ENCODE data around the gene HMGCL. TPM values are rescaled to one million over a fixed set of nuclear protein-coding genes. Genes with fewer than 3 reads are reported as not detected.
"Not testable (repeated sequence)": the region's sequence is repeated elsewhere in the genome, so short reads cannot be mapped to it uniquely, and the experiment has no call there.

Gene HMGCL
- total RNA-seq, 2 donors from 2014 or later: 23.1 to 27.4 TPM

GRCh38 chr1:23801338-23801748 lies 23.9 kb downstream of the HMGCL start:
- DNase-seq (ENCODE audit: low spot score): no peak
- intact Hi-C loops (cut with DNase I): no loop called here

GRCh38 chr1:23800400-23801337 lies 24.6 kb downstream of the HMGCL start, which contains the start of gene GALE:
GALE (minus strand) TSS chr1:23800754; CDS start chr1:23799007, 1,747 bp downstream.
- intact Hi-C loops (cut with DNase I): no loop called here
- DNase-seq (ENCODE audit: low spot score): peak; percentile 99

- peak; percentile 87 for DNase-seq (ENCODE audit: low spot score)
- intact Hi-C loops (cut with DNase I): no loop called here
These were observed 25.4 kb downstream of the HMGCL start for GRCh38 chr1:23799570-23800399.

GRCh38 chr1:23799255-23799569 lies 26.0 kb downstream of the HMGCL start:
- no peak for DNase-seq (ENCODE audit: low spot score)
- intact Hi-C loops (cut with DNase I): no loop called here

GRCh38 chr1:23798662-23799142 lies 26.5 kb downstream of the HMGCL start:
- peak; percentile 75 for DNase-seq (ENCODE audit: low spot score)
- intact Hi-C loops (cut with DNase I): no loop called here

GRCh38 chr1:23797478-23798448 lies 27.5 kb downstream of the HMGCL start:
- DNase-seq (ENCODE audit: low spot score): peak; percentile 63
- intact Hi-C loops (cut with DNase I): no loop called here

- peak; percentile 60 for DNase-seq (ENCODE audit: low spot score)
- intact Hi-C loops (cut with DNase I): no loop called here
These were observed 28.6 kb downstream of the HMGCL start for GRCh38 chr1:23796466-23797271.

GRCh38 chr1:23795676-23796465 lies 29.4 kb downstream of the HMGCL start:
- DNase-seq (ENCODE audit: low spot score): peak; percentile 58
- intact Hi-C loops (cut with DNase I): no loop called here

- intact Hi-C loops (cut with DNase I): not testable (repeated sequence)
These were observed 30.5 kb downstream of the HMGCL start for GRCh38 chr1:23794732-23795182.

GRCh38 chr1:23793861-23794731 lies 31.1 kb downstream of the HMGCL start:
- peak; percentile 76 for DNase-seq (ENCODE audit: low spot score)
- intact Hi-C loops (cut with DNase I): no loop called here

More at GRCh38 chr1:23794732-23795182, 30.5 kb downstream of the HMGCL start:
- DNase-seq (ENCODE audit: low spot score): peak; percentile 76

- DNase-seq (ENCODE audit: low spot score): peak; percentile 78
- intact Hi-C loops (cut with DNase I): no loop called here
These were observed 32.0 kb downstream of the HMGCL start for GRCh38 chr1:23793018-23793781.

GRCh38 chr1:23792151-23792945 lies 32.9 kb downstream of the HMGCL start:
- intact Hi-C loops (cut with DNase I): no loop called here
- peak; percentile 78 for DNase-seq (ENCODE audit: low spot score)

- DNase-seq (ENCODE audit: low spot score): peak; percentile 78
These were observed 33.6 kb downstream of the HMGCL start for GRCh38 chr1:23791516-23792047.

GRCh38 chr1:23790696-23791515 lies 34.3 kb downstream of the HMGCL start, which contains the start of gene LYPLA2:
LYPLA2 (plus strand) TSS chr1:23791145; CDS start chr1:23792683, 1,538 bp downstream.
- peak; percentile 98 for DNase-seq (ENCODE audit: low spot score)
- intact Hi-C loops (cut with DNase I): no loop called here

More at GRCh38 chr1:23791516-23792047, 33.6 kb downstream of the HMGCL start:
- intact Hi-C loops (cut with DNase I): no loop called here

Data from posterior vena cava (tissue), 2 donors.